ENCODE data around the gene C1orf115.
"Not testable (repeated sequence)": the region's sequence is repeated elsewhere in the genome, so short reads cannot be mapped to it uniquely, and the experiment has no call there.

The C1orf115 gene

GRCh38 chr1:220694866-220695382 is 4.8 kb downstream of the C1orf115 start:
- no peak for DNase-seq (ENCODE audit: low read depth in 3 of 3)

DNA sequence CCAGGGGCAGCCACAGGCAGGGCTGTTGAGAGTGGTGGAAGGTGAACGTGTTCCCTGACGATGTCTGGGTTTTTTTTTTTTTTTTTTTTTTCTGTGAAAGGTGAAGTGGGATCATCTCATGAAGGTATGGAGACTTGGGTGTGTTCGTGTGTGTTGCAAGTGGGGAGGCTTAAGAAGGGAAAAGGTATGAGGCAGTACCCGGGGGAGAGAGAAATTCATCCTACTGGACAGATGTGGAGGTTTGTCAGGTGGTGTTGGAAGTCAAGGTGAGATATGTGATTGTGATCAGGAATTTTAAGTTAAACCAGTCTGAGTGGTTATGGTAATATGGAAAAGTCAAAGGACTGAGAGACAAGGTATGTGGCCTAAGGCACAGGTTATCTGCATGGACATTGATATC is 5.3 kb downstream of the C1orf115 start:
- no peak for DNase-seq (ENCODE audit: low read depth in 3 of 3)

DNA sequence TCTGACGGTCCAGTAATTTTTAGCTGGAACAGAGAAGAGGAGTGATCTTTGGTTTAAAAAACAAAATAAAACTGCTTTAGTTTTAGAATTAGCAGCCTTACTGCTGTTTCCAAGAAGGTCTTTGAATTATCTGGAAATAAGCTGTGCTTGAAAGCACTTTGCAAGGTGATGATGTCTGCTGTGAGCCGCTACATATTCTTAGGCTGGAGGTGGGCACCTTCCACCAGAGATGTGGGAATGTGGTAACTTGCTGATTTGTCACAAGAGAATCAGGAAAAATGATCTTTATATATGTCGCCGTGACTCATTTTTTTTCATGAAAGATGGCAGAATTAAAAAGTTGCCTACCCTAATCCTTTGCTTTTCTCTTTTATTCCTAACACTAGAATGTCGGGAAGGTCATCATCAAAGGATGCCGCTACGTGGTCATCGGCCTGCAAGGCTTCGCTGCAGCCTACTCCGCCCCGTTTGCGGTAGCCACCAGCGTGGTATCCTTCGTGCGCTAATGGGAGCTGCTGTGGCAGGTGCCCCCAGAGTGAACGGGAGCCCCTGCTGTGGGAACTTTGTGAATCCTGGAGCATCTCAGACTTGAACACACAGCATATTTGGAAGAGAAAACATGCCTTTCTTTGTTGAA is 6.2 kb downstream of the C1orf115 start:
- no peak for DNase-seq (ENCODE audit: low read depth in 3 of 3)

DNA sequence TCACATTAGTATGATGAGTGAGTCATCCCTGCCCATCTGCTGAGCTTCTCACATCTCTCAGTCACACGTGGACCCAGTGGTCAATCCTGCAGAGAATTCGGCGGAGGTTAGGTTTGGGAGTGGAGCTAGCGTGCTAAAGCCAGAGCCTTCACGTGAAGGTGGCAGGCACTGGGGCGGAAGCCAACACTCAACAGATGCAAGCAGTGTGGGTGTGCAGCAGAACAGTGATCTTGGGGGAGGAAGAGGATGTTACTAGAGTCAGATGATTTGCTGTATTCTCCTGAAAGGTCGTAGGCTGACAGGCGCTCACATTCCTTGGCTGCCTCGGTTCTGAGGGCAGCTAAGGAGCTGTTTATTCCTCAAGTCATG is 6.7 kb downstream of the C1orf115 start:
- DNase-seq (ENCODE audit: low read depth in 3 of 3) = no peak

DNA sequence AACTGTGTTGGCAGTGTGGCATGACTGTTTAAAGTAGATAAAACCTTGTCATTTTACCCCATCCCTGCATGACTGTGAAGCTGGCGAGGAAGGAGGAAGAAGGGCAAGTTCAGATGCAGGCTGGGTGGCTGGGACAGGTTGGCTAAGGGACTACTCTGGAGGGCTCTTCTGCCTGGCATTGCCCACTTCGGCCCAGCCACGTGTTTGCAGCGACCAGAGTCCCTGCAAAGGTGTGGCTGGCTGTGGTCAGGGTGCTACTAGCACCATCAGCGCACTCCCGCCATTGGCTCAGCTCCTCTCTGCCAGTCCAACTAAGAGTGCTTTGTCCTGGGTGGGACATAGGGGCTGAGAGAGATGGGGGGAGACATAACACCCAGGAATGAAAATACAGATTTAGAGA is 7.2 kb downstream of the C1orf115 start:
- no peak for DNase-seq (ENCODE audit: low read depth in 3 of 3)

DNA sequence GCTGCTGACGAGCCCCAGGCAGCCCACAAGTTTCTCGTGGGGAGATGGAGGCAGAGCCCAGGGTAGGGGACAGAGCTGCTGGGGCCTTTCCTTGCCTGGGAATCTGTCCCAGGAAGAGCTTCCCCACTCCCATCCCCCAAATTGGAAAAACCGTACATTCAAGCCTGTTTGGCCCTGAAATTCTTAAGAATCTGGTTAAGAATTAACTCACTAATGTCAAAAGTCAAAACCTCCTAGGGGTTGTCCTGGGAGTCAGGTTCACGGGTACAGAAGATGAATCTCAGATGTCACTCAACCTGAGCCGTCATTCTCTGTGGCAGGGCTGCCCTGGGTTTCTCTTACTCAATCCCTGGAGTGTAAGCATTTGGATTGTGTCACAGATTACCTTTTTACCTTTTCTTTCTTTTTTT is 8.4 kb downstream of the C1orf115 start:
- DNase-seq (ENCODE audit: low read depth in 3 of 3) = no peak

DNA sequence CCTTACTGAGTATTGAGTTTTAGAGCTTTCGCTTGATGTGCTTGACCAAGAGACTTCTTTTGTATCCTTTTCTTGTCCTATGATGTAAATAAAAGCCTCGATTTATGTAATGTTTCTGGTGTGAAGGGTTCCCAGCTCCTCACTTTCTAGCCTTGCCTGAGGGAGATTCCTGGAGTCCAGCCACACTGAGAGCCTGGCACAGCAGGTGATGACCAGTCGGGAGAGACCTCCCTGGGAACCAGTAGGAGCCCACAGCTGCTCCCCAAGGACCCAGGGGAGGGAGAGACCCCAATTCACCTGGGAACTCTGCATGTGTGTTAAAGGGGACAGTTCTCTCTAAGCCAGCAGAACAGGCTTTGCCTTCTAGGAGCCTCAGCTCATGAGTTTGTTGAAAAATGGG is 8.9 kb downstream of the C1orf115 start:
- DNase-seq (ENCODE audit: low read depth in 3 of 3) = no peak

DNA sequence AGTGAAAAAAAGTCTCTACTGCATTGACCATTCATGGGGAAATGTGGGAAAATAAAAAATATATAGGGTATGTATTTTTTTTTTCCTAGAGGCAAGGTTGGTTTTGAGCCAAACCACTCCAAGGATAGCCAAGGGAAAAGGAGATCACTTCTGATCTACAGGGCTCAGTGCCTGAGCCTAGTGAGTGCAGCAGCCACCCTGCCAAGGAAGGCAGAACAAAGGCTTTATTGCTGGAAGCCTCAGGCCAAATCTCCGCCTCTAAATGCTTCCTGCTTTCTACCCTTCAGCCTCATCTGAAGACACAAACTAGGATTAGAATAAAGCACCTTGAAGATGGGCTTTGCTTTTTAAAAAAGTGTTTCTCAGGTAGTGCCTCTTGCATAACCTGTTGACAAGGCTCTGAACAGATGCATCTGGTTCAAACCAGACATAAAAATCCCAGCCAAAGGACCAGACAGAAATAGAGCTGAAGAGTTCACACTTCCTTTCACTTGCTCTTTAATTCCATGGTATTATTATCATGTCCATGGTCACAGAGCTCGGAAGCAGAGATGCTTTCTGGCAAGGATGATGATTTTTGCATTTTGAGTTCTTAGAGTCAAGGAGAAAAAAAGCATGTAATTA is 10.5 kb downstream of the C1orf115 start:
- no peak for DNase-seq (ENCODE audit: low read depth in 3 of 3)

DNA sequence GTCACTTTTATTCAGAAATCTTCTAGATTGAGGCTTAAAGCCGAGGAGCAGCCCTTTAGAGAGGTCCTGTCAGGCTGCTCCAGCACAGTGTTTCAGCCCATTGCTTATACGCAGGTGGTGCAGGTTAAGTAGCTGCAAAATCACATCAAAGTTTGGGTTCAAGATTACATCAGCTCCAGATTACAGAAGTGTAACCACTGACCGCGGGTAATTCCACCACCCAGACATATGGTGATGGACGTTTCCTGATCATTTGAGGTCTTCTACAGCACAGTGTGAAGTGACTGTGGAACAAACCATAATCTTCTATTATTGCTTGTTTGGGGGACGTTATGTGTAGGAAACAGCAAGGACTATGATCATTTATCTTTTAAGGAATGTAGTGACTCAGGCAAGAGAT is 11.8 kb downstream of the C1orf115 start:
- DNase-seq (ENCODE audit: low read depth in 3 of 3) = no peak

DNA sequence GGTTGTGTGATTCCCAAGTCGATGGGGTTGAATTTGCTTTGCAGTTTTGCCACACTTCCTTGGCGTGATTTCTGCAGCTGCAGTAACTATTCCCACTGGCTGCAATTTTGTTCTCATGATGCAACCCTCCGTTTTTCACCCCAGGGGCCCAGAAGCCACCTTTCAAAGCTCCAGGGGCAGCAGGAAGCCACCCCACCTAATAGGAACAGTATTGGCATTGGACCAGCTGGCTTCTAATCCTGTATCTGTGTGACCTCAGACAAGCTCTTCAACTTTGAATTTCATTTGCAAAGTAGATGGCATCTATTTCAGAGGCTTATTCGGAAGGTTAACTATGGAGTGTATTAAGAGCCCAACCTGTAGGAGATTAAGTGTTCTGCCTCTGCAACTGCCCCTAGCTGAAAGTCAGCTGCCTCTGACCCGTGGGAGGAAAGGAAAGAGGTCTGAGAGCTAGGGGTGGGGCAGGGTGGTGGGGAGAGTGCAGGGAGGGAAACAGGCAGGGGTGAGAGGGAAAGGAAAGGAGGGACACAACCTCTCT is 12.6 kb downstream of the C1orf115 start:
- no peak for DNase-seq (ENCODE audit: low read depth in 3 of 3)

DNA sequence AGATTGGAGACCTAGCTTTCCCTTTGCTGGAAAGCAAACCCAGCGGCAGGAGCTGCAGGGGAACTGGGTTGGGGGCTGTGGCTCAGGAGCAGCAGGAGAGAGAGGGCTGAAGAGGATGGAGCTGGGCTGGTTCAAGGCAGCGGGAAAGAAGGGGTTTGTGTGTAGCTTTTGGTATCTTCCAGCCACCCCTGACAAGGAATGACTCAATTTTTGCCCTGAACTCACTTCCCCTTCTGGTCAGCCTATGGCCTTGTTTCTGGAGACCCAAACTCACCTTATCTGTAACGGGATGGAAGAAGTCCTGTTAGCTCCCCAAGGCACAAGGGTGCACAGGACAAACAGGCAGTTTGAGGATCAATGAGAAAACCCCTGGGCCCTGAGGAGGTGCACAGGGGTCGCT is 13.1 kb downstream of the C1orf115 start:
- DNase-seq (ENCODE audit: low read depth in 3 of 3) = no peak

DNA sequence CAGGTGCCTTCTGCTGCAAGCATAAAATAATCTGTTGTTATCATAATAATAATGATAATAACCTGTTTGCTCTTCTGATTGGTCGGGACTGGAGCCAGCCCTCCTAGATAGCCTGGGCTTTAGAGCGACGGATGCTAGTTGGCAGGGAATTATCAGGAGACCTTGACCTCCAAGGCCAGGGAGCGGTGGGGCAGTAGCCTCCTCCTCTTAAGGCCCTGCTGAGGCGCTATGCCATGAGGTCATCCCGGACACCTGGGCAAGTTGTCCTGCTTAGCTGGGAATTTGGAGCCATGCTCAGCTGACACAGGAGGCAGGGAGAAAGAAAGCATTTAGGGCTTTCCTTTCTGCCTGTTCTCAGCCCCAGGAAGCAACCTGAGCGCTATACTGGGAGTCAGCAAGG is 15.6 kb downstream of the C1orf115 start:
- no peak for DNase-seq (ENCODE audit: low read depth in 3 of 3)

GRCh38 chr1:220706480-220706879 is 16.3 kb downstream of the C1orf115 start:
- no peak for DNase-seq (ENCODE audit: low read depth in 3 of 3)

GRCh38 chr1:220707160-220707559 is 17.0 kb downstream of the C1orf115 start:
- no peak for DNase-seq (ENCODE audit: low read depth in 3 of 3)

- DNase-seq (ENCODE audit: low read depth in 3 of 3) = no peak
These were observed 18.1 kb downstream of the C1orf115 start for GRCh38 chr1:220708244-220708643.

DNA sequence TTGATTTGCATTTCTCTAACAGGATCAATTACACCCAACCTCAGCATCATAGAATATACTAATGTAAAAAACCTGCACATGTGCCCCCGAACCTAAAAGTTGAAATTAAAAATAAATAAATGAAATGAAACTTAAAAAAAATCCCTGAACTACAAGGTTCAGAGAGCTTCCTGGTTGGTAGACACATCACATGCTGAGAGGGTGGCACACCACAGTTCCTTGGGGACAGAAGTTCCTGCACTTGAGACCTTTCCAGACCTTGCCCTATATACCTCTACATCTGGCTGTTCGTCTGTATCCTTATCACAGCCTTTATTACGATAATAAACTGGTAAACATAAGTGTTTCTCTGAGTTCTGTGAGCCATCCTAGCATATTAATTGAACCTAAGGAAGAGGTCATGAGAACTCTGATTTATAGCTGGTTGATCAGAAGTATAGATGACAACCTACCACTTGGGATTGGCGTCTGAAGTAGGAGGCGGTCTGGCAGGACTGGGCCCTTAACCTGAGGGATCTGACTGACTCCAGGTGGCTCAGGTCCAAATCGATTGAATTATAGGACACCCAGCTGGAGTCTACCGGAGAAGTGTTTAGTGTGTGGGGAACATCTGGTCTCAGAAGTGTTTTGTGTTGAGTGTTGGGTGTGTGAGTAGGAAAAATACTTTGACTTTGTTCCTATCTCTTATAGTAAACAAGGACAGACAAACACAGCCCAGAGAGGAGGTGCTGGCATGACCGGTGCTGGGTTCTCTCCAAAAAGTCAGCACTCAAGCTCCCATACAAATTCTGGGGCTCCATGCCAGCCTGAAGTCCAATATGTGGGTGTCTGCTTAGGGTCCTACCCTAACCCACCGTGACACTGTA is 19.0 kb downstream of the C1orf115 start:
- DNase-seq (ENCODE audit: low read depth in 3 of 3) = no peak

GRCh38 chr1:220710333-220710732 is 20.2 kb downstream of the C1orf115 start:
- no peak for DNase-seq (ENCODE audit: low read depth in 3 of 3)

DNA sequence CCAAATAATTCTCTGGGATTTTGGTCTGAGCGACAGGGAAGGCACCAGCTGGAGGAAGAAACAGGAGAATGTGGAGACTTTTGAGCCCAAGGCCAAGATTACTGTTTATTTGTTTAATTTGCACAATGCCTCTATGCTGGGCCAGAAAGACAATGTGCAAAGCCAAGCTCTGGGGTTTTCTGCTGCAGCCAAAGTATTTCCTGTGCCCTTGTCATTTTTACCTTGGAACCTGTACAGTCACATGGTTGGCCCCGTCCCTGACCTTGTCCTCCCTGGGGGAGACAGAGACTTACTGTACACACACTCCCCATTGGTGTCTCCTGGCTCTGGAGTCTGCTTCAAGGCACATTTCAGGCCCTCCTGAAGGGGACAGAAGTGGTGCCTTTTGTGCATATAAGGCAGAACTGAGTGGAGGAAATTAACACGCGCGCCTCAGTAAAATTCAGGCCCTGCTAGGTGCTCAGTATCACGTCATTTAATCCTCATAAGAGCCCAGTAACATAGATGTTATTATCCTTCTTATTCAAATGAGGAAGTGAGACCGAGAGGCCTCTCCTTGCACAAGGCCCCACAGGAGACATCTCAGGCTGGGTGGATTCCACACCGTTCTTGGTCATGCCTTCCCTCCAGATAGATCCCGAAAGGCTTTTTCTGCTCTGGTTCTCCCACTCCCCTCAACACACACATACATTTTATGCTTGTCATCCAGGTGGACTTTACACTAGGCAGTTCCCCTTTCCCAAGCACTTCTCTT is 21.1 kb downstream of the C1orf115 start:
- no peak for DNase-seq (ENCODE audit: low read depth in 3 of 3)

- DNase-seq (ENCODE audit: low read depth in 3 of 3) = not testable (repeated sequence)
These were observed 25.8 kb downstream of the C1orf115 start for GRCh38 chr1:220715986-220716385.

GRCh38 chr1:220717800-220718640 is 27.9 kb downstream of the C1orf115 start:
- DNase-seq (ENCODE audit: low read depth in 3 of 3) = no peak

- DNase-seq (ENCODE audit: low read depth in 3 of 3) = not testable (repeated sequence)
These were observed 31.1 kb downstream of the C1orf115 start for GRCh38 chr1:220721266-220721665.

Data from stimulated activated CD4-positive, alpha-beta T cell treated with anti-CD3 and anti-CD28 coated beads, TNF-alpha, amount 100 ng/mL, for 24 hours (primary cell).